Neural progenitor cell (in vitro differentiated cells): Measurements from ENCODE around the gene CELF5.
"Not testable (repeated sequence)": the region's sequence is repeated elsewhere in the genome, so short reads cannot be mapped to it uniquely, and the experiment has no call there.

ENCODE experiments used
- CTCF ChIP-seq: fragments of 200-600 bp; sonication (generic); IDR thresholded peaks from 2 replicates; pipeline ENCODE4 v1.5.1; 2017; ENCODE audit warnings: antibody characterized with exemption, mild to moderate bottlenecking
- EZH2phosphoT487 ChIP-seq: fragments of 200-600 bp; sonication (generic); IDR thresholded peaks from 2 replicates; pipeline ENCODE4 v1.6.1; 2017; ENCODE audit warnings: antibody characterized with exemption

- TF ChIP-seq CTCF, EZH2phosphoT487: not testable (repeated sequence)
These were observed 110.4 kb downstream of the CELF5 start for GRCh38 chr19:3334749-3335430.
